Ureter (tissue), 1 donor: ENCODE results near the gene PCDHGA10. TPM values are rescaled to one million over a fixed set of nuclear protein-coding genes. Genes with fewer than 3 reads are reported as not detected.
"Not testable (repeated sequence)": the region's sequence is repeated elsewhere in the genome, so short reads cannot be mapped to it uniquely, and the experiment has no call there.

Source experiments
- DNase-seq: peaks from one replicate; pipeline ENCODE4 v3.0.0-alpha.2; 2020; ENCODE audit warnings: low spot score
- total RNA-seq: library from RNA; stranded (reverse); gene quantifications from one replicate; pipeline ENCODE4 v1.2.4, GENCODE V29; 2023
- donor health status: DM: yes; HTN: yes; CAD: no.

PCDHGA10 gene
- 7.4 TPM for total RNA-seq

DNA sequence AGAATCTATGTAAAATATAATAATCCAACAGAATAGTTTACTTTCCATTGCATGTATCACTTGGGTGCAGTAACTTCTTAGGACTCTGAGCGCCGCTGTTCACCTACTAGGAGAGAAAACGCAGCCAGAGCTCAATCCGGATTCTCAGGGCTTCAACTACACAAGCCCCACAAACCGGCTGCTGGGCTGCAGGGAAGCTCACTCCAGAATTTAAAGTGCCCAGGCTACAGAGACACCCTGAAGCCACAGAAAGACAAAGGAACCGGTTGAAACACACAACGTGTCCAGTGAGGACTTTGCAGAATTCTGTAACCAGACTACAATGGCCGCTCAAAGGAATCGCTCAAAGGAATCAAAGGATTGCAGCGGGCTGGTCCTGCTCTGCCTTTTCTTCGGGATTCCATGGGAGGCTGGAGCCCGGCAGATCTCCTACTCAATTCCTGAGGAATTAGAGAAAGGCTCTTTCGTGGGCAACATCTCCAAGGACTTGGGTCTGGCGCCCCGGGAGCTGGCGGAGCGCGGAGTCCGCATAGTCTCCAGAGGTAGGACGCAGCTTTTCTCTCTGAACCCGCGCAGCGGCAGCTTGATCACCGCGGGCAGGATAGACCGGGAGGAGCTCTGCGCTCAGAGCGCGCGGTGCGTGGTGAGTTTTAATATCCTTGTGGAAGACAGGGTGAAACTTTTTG lies at the start of gene PCDHGA10:
TSS of gene PCDHGA10 (plus strand) at position 134 of the 686 bp plus-strand sequence. CDS start at position 323, 189 bp downstream.
- no peak for DNase-seq

DNA sequence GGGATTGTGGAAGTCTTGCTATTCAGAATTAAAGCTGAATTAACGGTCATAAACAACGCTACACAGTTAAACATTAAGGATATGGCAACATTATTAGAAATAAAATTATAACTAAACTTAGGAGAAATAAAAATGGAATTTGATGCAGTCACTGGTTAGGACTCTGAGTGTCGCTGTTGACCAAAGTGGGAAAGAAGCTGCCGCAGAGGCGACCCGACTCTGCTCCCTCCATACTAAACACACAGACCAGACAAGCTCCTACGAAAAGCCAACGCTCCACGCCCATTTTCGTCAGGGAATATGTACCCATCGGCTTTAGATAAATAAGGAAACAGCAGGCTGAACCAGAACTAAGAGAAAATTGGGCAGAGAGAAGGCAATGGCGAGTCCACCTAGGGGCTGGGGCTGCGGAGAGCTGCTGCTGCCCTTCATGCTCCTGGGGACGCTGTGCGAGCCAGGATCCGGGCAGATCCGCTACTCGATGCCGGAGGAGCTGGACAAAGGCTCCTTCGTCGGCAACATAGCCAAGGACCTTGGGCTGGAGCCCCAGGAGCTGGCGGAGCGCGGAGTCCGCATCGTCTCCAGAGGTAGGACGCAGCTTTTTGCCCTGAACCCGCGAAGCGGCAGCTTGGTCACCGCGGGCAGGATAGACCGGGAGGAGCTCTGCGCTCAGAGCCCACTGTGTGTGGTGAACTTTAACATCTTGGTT lies 48.7 kb upstream of the PCDHGA10 start, which contains the start of gene PCDHGA5:
TSS of gene PCDHGA5 (plus strand) at position 211 of the 709 bp plus-strand sequence. CDS start at position 380, 169 bp downstream.
- no peak for DNase-seq

DNA sequence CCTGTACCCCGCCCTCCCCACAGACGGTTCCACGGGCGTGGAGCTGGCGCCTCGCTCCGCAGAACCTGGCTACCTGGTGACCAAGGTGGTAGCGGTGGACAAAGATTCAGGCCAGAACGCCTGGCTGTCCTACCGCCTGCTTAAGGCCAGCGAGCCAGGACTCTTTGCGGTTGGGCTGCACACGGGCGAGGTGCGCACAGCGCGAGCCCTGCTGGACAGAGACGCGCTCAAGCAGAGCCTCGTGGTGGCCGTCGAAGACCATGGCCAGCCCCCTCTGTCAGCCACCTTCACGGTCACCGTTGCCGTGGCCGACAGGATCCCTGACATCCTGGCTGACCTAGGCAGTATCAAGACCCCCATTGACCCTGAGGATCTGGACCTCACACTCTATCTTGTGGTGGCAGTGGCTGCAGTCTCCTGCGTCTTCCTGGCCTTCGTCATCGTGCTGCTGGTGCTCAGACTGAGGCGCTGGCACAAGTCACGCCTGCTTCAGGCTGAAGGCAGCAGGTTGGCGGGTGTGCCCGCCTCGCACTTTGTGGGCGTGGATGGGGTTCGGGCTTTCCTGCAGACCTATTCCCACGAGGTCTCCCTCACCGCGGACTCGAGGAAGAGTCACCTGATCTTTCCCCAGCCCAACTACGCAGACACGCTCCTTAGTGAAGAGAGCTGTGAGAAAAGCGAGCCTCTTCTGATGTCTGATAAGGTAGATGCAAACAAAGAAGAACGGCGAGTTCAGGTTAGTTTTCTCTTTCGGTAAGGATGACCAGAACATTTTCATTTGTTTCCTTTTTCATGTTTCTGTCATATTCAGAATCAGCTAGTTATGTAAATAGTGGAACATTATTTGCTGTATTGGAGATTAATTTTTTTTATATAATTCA lies 46.5 kb upstream of the PCDHGA10 start:
- no peak for DNase-seq

DNA sequence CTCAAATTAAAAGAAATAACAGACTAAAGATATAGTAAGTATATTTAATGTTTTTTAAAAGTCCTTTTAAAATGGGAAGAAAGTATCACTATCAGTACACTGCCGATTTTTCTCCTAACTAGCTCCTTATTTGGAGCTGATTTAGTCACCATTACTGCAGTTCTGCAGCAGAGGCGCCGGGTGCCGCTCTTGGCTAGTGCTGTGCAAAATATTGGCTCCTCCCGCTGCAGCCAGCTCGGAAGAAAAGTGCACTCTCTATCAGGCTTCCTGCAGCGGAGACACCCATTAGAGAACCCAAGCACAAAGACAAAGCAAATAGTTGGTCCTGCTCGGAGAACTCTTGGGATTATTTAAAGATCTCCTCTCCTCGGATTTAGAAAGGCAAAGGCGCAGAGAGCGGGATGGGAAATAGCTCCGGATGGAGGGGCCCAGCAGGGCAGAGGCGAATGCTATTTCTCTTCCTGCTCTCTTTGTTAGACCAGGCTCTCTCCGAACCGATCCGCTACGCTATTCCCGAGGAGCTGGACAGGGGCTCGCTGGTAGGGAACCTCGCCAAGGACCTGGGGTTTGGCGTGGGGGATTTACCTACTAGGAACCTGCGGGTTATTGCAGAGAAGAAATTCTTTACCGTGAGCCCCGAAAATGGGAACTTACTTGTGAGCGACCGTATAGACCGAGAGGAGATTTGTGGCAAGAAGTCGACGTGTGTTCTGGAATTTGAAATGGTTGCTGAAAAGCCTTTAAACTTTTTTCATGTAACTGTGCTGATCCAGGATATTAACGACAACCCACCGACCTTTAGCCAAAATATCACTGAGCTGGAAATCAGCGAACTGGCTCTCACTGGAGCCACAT lies 42.6 kb upstream of the PCDHGA10 start, which contains the start of gene PCDHGB3:
TSS of gene PCDHGB3 (plus strand) at position 249 of the 855 bp plus-strand sequence. CDS start at position 402, 153 bp downstream.
- DNase-seq = no peak

DNA sequence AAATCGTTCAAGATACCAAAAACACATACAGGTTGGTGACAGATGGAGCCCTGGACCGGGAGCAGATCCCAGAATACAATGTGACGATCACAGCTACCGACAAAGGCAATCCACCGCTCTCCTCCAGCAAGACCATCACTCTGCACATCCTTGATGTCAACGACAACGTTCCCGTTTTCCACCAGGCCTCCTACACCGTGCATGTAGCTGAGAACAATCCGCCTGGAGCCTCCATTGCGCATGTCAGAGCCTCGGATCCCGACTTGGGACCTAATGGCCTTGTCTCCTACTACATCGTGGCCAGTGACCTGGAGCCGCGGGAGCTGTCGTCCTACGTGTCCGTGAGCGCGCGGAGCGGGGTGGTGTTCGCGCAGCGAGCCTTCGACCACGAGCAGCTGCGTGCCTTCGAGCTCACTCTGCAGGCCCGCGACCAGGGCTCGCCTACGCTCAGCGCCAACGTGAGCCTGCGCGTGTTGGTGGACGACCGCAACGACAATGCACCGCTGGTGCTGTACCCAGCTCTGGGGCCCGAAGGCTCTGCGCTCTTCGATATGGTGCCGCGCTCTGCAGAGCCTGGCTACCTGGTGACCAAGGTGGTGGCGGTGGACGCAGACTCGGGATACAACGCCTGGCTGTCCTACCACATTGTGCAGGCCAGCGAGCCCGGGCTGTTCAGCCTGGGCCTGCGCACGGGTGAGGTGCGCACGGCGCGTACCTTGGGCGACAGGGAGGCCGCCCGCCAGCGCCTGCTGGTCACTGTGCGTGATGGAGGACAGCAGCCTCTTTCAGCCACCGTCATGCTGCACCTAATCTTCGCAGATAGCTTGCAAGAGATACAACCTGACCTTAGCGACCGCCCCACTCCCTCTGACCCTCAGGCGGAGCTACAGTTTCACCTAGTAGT lies 41.0 kb upstream of the PCDHGA10 start:
- no peak for DNase-seq

DNA sequence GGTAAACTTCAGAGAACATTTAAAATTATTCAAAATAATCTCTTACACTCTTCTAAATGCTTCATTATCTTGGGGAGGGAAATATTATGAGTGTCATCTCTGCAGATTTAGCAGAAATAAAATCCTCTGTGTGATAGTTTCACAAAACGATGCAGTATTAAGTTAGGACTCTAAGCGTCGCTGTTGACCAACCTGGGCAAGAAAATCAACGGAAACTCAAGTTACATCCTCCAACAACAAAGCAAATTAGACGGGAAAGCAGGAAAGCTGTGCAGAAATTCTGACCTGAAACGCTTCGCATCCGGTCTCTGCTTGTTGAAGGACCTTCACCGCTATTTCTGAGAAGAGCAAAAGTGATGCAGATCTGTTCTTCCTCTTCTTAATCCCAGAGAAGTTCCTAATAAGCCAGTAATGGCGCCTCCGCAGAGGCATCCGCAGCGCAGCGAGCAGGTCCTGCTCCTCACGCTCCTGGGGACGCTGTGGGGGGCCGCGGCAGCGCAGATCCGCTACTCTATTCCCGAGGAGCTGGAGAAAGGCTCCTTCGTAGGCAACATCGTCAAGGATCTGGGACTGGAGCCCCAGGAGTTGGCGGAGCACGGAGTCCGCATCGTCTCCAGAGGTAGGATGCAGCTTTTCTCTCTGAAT lies 39.0 kb upstream of the PCDHGA10 start, which contains the start of gene PCDHGA6:
TSS of gene PCDHGA6 (plus strand) at position 219 of the 645 bp plus-strand sequence. CDS start at position 412, 193 bp downstream.
- no peak for DNase-seq

DNA sequence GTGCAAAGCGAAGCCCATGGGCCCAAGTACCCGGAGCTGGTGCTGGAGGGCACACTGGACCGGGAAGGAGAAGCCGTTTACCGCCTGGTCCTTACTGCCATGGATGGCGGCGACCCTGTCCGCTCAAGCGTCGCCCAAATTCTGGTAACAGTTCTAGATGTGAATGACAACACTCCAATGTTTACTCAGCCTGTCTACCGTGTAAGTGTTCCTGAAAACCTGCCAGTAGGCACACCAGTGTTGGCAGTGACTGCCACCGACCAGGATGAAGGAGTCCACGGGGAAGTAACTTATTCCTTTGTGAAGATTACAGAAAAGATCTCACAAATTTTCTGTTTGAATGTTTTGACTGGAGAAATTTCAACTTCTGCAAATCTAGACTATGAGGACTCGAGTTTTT lies 38.2 kb upstream of the PCDHGA10 start:
- no peak for DNase-seq

DNA sequence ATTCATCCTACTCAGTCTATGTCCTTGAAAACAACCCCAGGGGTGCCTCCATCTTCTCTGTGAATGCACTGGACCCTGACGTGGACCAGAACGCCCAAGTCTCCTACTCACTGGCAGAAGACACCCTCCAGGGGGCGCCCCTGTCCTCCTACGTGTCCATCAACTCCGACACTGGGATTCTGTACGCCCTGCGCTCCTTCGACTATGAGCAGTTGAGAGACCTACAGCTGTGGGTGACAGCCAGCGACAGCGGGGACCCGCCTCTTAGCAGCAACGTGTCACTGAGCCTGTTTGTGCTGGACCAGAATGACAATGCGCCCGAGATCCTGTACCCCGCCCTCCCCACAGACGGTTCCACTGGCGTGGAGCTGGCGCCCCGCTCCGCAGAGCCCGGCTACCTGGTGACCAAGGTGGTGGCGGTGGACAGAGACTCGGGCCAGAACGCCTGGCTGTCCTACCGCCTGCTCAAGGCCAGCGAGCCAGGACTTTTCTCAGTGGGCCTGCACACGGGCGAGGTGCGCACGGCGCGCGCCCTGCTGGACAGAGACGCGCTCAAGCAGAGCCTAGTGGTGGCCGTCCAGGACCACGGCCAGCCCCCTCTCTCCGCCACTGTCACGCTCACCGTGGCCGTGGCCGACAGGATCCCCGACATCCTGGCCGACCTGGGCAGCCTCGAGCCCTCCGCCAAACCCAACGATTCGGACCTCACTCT lies 37.2 kb upstream of the PCDHGA10 start:
- DNase-seq = not testable (repeated sequence)

DNA sequence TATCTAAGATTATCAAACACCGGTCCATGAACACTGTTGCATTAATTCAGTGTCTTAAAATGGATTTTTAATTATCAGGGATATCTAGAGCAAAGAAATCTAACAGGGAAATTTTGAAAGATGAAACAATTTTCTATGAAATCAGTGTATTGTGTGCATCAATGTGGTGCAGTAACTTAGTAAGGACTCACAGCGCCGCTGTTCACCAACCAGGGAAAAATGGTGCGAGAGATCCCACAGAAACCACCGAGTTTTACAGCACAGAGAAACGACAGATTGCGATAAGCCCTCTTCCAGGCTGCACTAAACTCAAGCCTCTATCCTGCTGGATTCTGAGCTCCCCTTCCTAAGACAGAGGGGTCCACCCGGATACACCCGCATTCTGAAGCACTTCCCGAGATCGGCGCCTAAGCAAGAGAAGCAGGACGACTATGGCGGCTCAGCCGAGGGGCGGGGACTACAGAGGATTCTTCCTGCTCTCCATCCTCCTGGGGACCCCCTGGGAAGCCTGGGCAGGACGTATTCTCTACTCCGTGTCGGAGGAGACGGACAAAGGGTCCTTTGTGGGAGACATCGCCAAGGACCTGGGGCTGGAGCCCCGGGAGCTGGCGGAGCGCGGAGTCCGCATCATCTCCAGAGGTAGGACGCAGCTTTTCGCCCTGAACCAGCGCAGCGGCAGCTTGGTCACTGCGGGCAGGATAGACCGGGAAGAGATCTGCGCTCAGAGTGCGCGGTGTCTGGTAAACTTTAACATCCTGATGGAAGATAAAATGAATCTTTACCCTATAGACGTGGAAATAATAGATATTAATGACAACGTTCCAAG lies 30.1 kb upstream of the PCDHGA10 start, which contains the start of gene PCDHGA7:
TSS of gene PCDHGA7 (plus strand) at position 274 of the 826 bp plus-strand sequence. CDS start at position 432, 158 bp downstream.
- no peak for DNase-seq

DNA sequence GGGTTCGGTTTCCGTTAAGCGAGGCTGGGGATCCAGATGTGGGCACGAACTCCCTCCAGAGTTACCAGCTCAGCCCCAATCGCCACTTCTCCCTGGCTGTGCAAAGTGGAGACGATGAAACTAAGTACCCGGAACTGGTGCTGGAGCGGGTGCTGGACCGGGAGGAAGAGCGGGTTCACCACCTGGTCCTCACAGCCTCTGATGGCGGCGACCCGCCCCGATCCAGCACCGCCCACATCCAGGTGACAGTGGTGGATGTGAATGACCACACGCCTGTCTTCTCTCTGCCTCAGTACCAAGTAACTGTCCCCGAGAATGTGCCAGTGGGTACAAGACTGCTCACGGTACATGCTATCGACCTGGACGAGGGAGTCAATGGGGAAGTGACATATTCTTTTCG lies 29.4 kb upstream of the PCDHGA10 start:
- DNase-seq = no peak

DNA sequence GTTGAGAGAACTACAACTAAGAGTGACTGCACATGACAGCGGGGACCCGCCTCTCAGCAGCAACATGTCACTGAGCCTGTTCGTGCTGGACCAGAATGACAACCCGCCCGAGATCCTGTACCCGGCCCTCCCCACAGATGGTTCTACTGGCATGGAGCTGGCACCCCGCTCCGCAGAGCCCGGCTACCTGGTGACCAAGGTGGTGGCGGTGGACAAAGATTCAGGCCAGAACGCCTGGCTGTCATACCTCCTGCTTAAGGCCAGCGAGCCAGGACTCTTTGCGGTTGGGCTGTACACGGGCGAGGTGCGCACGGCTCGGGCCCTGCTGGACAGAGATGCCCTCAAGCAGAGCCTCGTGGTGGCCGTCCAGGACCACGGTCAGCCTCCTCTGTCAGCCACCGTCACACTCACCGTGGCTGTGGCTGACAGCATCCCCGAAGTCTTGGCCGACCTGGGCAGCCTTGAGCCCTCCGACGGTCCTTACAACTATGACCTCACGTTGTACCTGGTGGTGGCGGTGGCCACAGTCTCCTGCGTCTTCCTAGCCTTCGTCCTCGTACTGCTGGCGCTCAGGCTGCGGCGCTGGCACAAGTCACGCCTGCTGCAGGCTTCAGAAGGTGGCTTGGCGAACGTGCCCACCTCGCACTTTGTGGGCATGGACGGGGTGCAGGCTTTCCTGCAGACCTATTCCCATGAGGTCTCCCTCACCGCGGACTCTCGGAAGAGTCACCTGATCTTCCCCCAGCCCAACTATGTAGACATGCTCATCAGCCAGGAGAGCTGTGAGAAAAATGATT lies 28.1 kb upstream of the PCDHGA10 start:
- DNase-seq = no peak

DNA sequence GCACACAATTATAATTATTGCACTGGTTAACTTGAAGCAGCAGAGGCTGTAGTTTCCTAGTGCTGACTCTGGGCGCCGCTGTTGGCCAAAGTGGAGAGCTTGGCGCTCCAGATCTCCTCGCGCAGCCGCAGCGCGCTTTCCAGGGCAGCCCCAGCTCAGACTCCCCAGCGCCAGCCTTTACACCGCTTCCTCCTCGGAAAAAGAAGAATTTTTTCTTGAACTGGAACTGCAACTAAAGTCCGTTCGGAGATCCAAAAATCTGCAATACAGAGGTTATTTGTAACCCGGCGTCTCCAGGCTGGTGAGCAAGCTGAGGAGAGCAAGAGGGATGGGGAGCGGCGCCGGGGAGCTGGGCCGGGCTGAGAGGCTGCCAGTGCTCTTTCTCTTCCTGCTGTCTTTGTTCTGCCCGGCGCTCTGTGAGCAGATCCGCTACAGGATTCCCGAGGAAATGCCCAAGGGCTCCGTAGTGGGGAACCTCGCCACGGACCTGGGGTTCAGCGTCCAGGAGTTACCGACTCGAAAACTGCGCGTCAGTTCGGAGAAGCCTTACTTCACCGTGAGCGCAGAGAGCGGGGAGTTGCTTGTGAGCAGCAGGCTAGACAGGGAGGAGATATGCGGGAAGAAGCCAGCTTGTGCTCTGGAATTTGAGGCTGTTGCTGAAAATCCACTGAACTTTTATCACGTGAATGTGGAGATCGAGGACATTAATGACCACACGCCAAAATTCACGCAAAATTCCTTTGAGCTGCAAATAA lies 25.1 kb upstream of the PCDHGA10 start, which contains the start of gene PCDHGB4:
TSS of gene PCDHGB4 (plus strand) at position 142 of the 755 bp plus-strand sequence. CDS start at position 329, 187 bp downstream.
- DNase-seq = not testable (repeated sequence)

DNA sequence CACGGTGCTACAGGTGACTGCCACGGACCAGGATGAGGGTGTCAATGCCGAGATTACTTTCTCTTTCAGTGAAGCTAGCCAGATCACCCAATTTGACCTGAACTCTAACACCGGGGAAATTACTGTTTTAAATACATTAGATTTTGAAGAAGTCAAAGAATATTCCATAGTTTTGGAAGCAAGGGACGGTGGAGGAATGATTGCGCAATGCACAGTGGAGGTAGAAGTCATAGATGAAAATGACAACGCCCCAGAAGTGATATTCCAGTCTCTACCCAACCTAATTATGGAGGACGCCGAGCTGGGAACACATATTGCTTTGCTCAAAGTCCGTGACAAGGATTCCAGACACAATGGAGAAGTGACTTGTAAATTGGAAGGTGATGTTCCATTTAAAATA lies 24.1 kb upstream of the PCDHGA10 start:
- no peak for DNase-seq

DNA sequence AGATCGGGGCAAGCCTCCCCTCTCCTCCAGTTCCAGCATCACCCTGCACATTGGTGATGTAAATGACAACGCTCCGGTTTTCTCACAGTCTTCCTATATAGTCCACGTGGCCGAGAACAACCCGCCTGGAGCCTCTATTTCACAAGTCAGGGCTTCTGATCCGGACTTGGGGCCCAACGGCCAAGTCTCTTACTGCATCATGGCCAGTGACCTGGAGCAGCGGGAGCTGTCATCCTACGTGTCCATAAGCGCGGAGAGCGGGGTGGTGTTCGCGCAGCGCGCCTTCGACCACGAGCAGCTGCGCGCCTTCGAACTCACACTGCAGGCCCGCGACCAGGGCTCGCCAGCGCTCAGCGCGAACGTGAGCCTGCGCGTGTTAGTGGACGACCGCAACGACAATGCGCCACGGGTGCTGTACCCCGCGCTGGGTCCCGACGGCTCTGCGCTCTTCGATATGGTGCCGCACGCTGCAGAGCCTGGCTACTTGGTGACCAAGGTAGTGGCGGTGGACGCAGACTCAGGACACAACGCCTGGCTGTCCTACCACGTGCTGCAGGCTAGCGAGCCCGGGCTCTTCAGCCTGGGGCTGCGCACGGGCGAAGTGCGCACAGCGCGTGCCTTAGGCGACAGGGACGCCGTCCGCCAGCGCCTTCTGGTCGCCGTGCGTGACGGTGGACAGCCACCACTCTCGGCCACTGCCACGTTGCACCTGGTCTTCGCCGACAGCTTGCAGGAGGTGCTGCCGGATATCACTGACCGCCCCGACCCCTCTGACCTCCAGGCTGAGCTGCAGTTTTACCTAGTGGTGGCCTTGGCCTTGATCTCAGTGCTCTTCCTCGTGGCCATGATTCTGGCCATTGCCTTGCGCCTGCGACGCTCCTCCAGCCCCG lies 23.4 kb upstream of the PCDHGA10 start:
- DNase-seq = no peak
